ENCODE results near the gene HTRA1.

- no peak for TF ChIP-seq EZH2 (IDR thresholded peaks at IDR 0.05; ENCODE audit: borderline replicate concordance, insufficient read depth, low read length, poor library complexity, severe bottlenecking)
- TF ChIP-seq, protein P1, sequence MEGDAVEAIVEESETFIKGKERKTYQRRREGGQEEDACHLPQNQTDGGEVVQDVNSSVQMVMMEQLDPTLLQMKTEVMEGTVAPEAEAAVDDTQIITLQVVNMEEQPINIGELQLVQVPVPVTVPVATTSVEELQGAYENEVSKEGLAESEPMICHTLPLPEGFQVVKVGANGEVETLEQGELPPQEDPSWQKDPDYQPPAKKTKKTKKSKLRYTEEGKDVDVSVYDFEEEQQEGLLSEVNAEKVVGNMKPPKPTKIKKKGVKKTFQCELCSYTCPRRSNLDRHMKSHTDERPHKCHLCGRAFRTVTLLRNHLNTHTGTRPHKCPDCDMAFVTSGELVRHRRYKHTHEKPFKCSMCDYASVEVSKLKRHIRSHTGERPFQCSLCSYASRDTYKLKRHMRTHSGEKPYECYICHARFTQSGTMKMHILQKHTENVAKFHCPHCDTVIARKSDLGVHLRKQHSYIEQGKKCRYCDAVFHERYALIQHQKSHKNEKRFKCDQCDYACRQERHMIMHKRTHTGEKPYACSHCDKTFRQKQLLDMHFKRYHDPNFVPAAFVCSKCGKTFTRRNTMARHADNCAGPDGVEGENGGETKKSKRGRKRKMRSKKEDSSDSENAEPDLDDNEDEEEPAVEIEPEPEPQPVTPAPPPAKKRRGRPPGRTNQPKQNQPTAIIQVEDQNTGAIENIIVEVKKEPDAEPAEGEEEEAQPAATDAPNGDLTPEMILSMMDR (IDR thresholded peaks at IDR 0.05; ENCODE audit: poor library complexity, severe bottlenecking) = no peak
- no peak for TF ChIP-seq MXI1 (conservative IDR thresholded peaks at IDR 0.05; ENCODE audit: poor library complexity, severe bottlenecking)
- no peak for TF ChIP-seq POLR2AphosphoS5 (IDR thresholded peaks at IDR 0.05)
- TF ChIP-seq RAD21 (conservative IDR thresholded peaks at IDR 0.05) = no peak
- TF ChIP-seq, protein P2, sequence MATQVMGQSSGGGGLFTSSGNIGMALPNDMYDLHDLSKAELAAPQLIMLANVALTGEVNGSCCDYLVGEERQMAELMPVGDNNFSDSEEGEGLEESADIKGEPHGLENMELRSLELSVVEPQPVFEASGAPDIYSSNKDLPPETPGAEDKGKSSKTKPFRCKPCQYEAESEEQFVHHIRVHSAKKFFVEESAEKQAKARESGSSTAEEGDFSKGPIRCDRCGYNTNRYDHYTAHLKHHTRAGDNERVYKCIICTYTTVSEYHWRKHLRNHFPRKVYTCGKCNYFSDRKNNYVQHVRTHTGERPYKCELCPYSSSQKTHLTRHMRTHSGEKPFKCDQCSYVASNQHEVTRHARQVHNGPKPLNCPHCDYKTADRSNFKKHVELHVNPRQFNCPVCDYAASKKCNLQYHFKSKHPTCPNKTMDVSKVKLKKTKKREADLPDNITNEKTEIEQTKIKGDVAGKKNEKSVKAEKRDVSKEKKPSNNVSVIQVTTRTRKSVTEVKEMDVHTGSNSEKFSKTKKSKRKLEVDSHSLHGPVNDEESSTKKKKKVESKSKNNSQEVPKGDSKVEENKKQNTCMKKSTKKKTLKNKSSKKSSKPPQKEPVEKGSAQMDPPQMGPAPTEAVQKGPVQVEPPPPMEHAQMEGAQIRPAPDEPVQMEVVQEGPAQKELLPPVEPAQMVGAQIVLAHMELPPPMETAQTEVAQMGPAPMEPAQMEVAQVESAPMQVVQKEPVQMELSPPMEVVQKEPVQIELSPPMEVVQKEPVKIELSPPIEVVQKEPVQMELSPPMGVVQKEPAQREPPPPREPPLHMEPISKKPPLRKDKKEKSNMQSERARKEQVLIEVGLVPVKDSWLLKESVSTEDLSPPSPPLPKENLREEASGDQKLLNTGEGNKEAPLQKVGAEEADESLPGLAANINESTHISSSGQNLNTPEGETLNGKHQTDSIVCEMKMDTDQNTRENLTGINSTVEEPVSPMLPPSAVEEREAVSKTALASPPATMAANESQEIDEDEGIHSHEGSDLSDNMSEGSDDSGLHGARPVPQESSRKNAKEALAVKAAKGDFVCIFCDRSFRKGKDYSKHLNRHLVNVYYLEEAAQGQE (IDR thresholded peaks at IDR 0.05; ENCODE audit: borderline replicate concordance) = no peak
- TF ChIP-seq SMC3 (conservative IDR thresholded peaks at IDR 0.05; ENCODE audit: poor library complexity) = no peak
Measured at GRCh38 chr10:122441961-122442360, 19.4 kb upstream of the HTRA1 start.
